GM12878 (cell line): ENCODE measurements around the gene CFAP52. TPM values are rescaled to one million over a fixed set of nuclear protein-coding genes. Genes with fewer than 3 reads are reported as not detected.

ENCODE experiments used
- ATAC-seq: fragments of 200-7000 bp; cut with Tn5 transposase; 3 replicates; pipeline ENCODE4 v1.9.1; 2020; ENCODE audit warnings: mild to moderate bottlenecking, moderate library complexity
- Bru-seq: library from RNA; stranded (reverse); fragments of 400-500 nt; gene quantifications from one replicate; lab custom pipeline; 2021; lab: Mats Ljungman, UMichigan
- BruChase-seq, 2 experiments: library from RNA; stranded (reverse); fragments of 400-500 nt; gene quantifications; one replicate each; lab custom pipeline; 2021; lab: Mats Ljungman, UMichigan
- BruUV-seq: library from RNA; stranded (reverse); fragments of 400-500 nt; replicated peaks from 2 replicates; lab custom pipeline; 2021; lab: Mats Ljungman, UMichigan
- CTCF ChIA-PET: fragments of 300-600 bp; sonication (Branson Sonifier 250); formaldehyde crosslinking; extraction: SDS; loops from one replicate; lab custom pipeline; 2021; ENCODE audit warnings: inconsistent platforms; lab: Yijun Ruan, JAX
- POLR2A ChIA-PET: fragments of 350-600 bp; formaldehyde crosslinking; extraction: SDS; loops from one replicate; lab custom pipeline; 2021; ENCODE audit warnings: inconsistent platforms; lab: Charles Lee
- RAD21 ChIA-PET: fragments of 300-600 bp; sonication (Branson Sonifier 250); formaldehyde crosslinking; loops from one replicate; lab custom pipeline; 2023; ENCODE audit warnings: antibody characterized with exemption; ENCODE audit not compliant: unreplicated experiment; lab: Charles Lee
- SMC1A ChIA-PET: fragments of 300-600 bp; sonication (Branson Sonifier 250); formaldehyde crosslinking; loops from one replicate; lab custom pipeline; 2023; ENCODE audit not compliant: unreplicated experiment, uncharacterized antibody; lab: Charles Lee
- DNase-seq: peaks from one replicate; pipeline ENCODE4 v3.0.0-alpha.2; 2011; ENCODE audit warnings: low read depth, low spot score
- FAIRE-seq: peaks from 3 replicates; lab custom pipeline; 2011; peaks lifted over from hg19 to GRCh38; lab: Jason Lieb, UNC
- H2AFZ ChIP-seq: 2 replicates; pipeline ENCODE4 v1.6.0; 2011; ENCODE audit warnings: low read depth, low read length, control low read depth; ENCODE audit not compliant: control insufficient read depth
- H3K27ac ChIP-seq: 2 replicates; pipeline ENCODE4 v1.5.1; 2011; ENCODE audit warnings: control low read depth; ENCODE audit not compliant: control insufficient read depth, insufficient read depth
- H3K27me3 ChIP-seq, 2 experiments: replicated peaks in 1 of 2; 2 replicates each; pipeline versions ENCODE4 v1.6.0 to v1.6.1; 2011; ENCODE audit warnings: low read length in 1 of 2; ENCODE audit not compliant: control insufficient read depth in 2 of 2, insufficient read depth in 2 of 2
- H3K36me3 ChIP-seq, 2 experiments: 2 replicates each; pipeline ENCODE4 v1.5.1; 2011; ENCODE audit warnings: low read length in 1 of 2; ENCODE audit not compliant: control insufficient read depth in 2 of 2, insufficient read depth in 2 of 2
- H3K4me1 ChIP-seq: 2 replicates; pipeline ENCODE4 v1.6.1; 2011; ENCODE audit warnings: mild to moderate bottlenecking, low read length, moderate library complexity, mixed read lengths; ENCODE audit not compliant: control insufficient read depth, insufficient read depth
- H3K4me2 ChIP-seq: 2 replicates; pipeline ENCODE4 v1.6.0; 2011; ENCODE audit warnings: control low read depth; ENCODE audit not compliant: control insufficient read depth, insufficient read depth
- H3K4me3 ChIP-seq: fragments of 200-600 bp; sonication (generic); 2 replicates; pipeline ENCODE4 v1.5.1; 2016
- H3K79me2 ChIP-seq: 2 replicates; pipeline ENCODE4 v1.6.0; 2011; ENCODE audit warnings: low read length; ENCODE audit not compliant: control insufficient read depth, insufficient read depth
- H3K9ac ChIP-seq: 2 replicates; pipeline ENCODE4 v1.8.0; 2011; ENCODE audit warnings: low read length, control low read depth, mixed read lengths; ENCODE audit not compliant: control insufficient read depth, insufficient read depth
- H3K9me3 ChIP-seq: replicated peaks from 3 replicates; pipeline ENCODE4 v1.5.1; 2011; ENCODE audit warnings: mild to moderate bottlenecking, low read length; ENCODE audit not compliant: control insufficient read depth, insufficient read depth
- H4K20me1 ChIP-seq: 2 replicates; pipeline ENCODE4 v1.6.0; 2011; ENCODE audit not compliant: control insufficient read depth, insufficient read depth
- EGR1 ChIP-seq, 2 experiments: IDR thresholded peaks; 1 replicate in 1 of 2; 2 replicates in 1 of 2; pipeline ENCODE4 v1.6.1; 2011 to 2012; ENCODE audit warnings: low read depth in 2 of 2, low read length in 2 of 2, borderline replicate concordance in 1 of 2, mild to moderate bottlenecking in 1 of 2, moderate library complexity in 1 of 2
- HCFC1 ChIP-seq: fragments of 150-350 bp; IDR thresholded peaks from 2 replicates; pipeline ENCODE4 v1.6.1; 2014; ENCODE audit warnings: low read length
- HDGF ChIP-seq: fragments of 450-650 bp; IDR thresholded peaks from 2 replicates; pipeline ENCODE4 v1.6.1; 2016; ENCODE audit warnings: antibody characterized with exemption
- MXI1 ChIP-seq: fragments of 150-350 bp; IDR thresholded peaks from 2 replicates; pipeline ENCODE4 v1.6.1; 2011; ENCODE audit warnings: low read depth, mild to moderate bottlenecking, inconsistent platforms, low read length, improper control_type of control experiment
- NFXL1 ChIP-seq: fragments of 450-650 bp; IDR thresholded peaks from 2 replicates; pipeline ENCODE4 v1.6.1; 2017; ENCODE audit warnings: antibody characterized with exemption, mild to moderate bottlenecking, borderline replicate concordance
- NRF1 ChIP-seq: conservative IDR thresholded peaks from 2 replicates; pipeline ENCODE4 v1.6.1; 2011; ENCODE audit warnings: mild to moderate bottlenecking, low read depth, low read length, improper control_type of control experiment
- POU2F2 ChIP-seq: IDR thresholded peaks from 3 replicates; pipeline ENCODE4 v1.6.1; 2011; ENCODE audit warnings: low read depth, mild to moderate bottlenecking, low read length, borderline replicate concordance
- RAD21 ChIP-seq: IDR thresholded peaks from 2 replicates; pipeline ENCODE4 v1.6.1; 2011; ENCODE audit warnings: mild to moderate bottlenecking, low read depth, low read length, moderate library complexity; ENCODE audit not compliant: insufficient read depth
- SIN3A ChIP-seq: IDR thresholded peaks from 2 replicates; pipeline ENCODE4 v1.6.1; 2012; ENCODE audit warnings: low read depth, low read length, improper control_type of control experiment
- SMC3 ChIP-seq: IDR thresholded peaks from 2 replicates; pipeline ENCODE4 v1.6.1; 2011; ENCODE audit warnings: low read length, improper control_type of control experiment, borderline replicate concordance
- SRF ChIP-seq, 2 experiments: IDR thresholded peaks; 2 replicates each; pipeline ENCODE4 v1.6.1; 2011; ENCODE audit warnings: low read depth in 2 of 2, low read length in 2 of 2, mild to moderate bottlenecking in 1 of 2, moderate library complexity in 1 of 2
- ZNF384 ChIP-seq: IDR thresholded peaks from 2 replicates; pipeline ENCODE4 v1.6.1; 2012; ENCODE audit warnings: low read depth, mild to moderate bottlenecking, low read length, improper control_type of control experiment, borderline replicate concordance
- WGBS: methylation state at CpG from one replicate; pipeline ENCODE4 v1.1.6; 2016; ENCODE audit warnings: low lambda C conversion rate; ENCODE audit not compliant: insufficient replicate concordance, insufficient coverage; ENCODE audit errors: missing lambda C conversion rate; 5-methylcytosine and 5-hydroxymethylcytosine counted together
- in situ Hi-C: fragments of 300-500 bp; cut with MboI; formaldehyde crosslinking; loops from 9 replicates; pipeline ENCODE4 v1.14.3; 2018; ENCODE audit warnings: mixed read lengths
- intact Hi-C: fragments of 100-400 bp; cut with micrococcal nuclease; formaldehyde crosslinking; loops from one replicate; pipeline ENCODE4 v1.14.2; 2022; ENCODE audit not compliant: unreplicated experiment
- long read RNA-seq, 2 experiments: library from polyadenylated mRNA; unstranded; transcript quantifications; one replicate each; pipeline ENCODE4 v2.0.0, GENCODE V29; 2019 to 2020
- polyA minus RNA-seq, 3 experiments: library from RNA; depleted of rRNA, polyadenylated mRNA; stranded (reverse); fragments of >200 nt; gene quantifications; 2 replicates each; pipeline ENCODE4 v1.2.3, GENCODE V29; 2011
- polyA plus RNA-seq, 11 experiments: library from polyadenylated mRNA; depleted of rRNA in 4 of 11; unstranded in 6 of 11; stranded (reverse) in 5 of 11; fragments of >200 nt; fragmentation: Nextera tagmentation in 4 of 11; fragmentation: Illumina TruSeq in 1 of 11; extraction: Ambion mirVana in 4 of 11; extraction: Trizol in 1 of 11; gene quantifications; 1 replicate in 1 of 11; 2 replicates in 10 of 11; pipeline versions ENCODE4 v1.2.1 to v1.2.3, GENCODE V29; 2011 to 2016; ENCODE audit warnings: inconsistent platforms in 2 of 11, missing spikeins in 2 of 11, low read depth in 1 of 11
- total RNA-seq, 4 experiments: library from RNA; depleted of rRNA in 3 of 4; stranded (reverse); fragments of >200 nt in 3 of 4; fragmentation: Illumina TruSeq in 1 of 4; extraction: Trizol in 1 of 4; gene quantifications; 2 replicates each; pipeline versions ENCODE4 v1.2.1 to v1.2.3, GENCODE V29; 2013 to 2021
- TF ChIP-seq, protein P1 (sequence below), 3 experiments: IDR thresholded peaks in 2 of 3; conservative IDR thresholded peaks in 1 of 3; 2 replicates each; pipeline ENCODE4 v1.5.1; 2011; ENCODE audit warnings: low read depth in 3 of 3, low read length in 3 of 3, mild to moderate bottlenecking in 3 of 3, control low read depth in 2 of 3, moderate library complexity in 2 of 3, inconsistent platforms in 1 of 3, mixed read lengths in 1 of 3; ENCODE audit not compliant: control insufficient read depth in 2 of 3, insufficient read depth in 1 of 3; ENCODE audit errors: extremely low read depth in 1 of 3

CFAP52 gene, protein sequence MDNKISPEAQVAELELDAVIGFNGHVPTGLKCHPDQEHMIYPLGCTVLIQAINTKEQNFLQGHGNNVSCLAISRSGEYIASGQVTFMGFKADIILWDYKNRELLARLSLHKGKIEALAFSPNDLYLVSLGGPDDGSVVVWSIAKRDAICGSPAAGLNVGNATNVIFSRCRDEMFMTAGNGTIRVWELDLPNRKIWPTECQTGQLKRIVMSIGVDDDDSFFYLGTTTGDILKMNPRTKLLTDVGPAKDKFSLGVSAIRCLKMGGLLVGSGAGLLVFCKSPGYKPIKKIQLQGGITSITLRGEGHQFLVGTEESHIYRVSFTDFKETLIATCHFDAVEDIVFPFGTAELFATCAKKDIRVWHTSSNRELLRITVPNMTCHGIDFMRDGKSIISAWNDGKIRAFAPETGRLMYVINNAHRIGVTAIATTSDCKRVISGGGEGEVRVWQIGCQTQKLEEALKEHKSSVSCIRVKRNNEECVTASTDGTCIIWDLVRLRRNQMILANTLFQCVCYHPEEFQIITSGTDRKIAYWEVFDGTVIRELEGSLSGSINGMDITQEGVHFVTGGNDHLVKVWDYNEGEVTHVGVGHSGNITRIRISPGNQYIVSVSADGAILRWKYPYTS
- total RNA-seq (2013; cell fraction: nucleolus; rRNA removed) = not detected in 2 replicates
- not detected in 2 replicates for total RNA-seq (2014; rRNA removed)
- not detected in 2 replicates for total RNA-seq (2014; rRNA removed; fragmentation: Illumina TruSeq; extraction: Trizol)
- total RNA-seq (2021) = not detected in 2 replicates
- polyA plus RNA-seq (2011; ENCODE audit: low read depth) = not detected
- polyA plus RNA-seq (2011; rRNA removed) = 0.05 TPM in 1 of 2 replicates, not detected in the other
- not detected in 2 replicates for polyA plus RNA-seq (2011; cell fraction: cytosol; rRNA removed)
- 0.38 TPM in 1 of 2 replicates, not detected in the other for polyA plus RNA-seq (2011; cell fraction: nucleus; rRNA removed)
- polyA plus RNA-seq (2012) = not detected in 2 replicates
- polyA plus RNA-seq (2014; fragmentation: Illumina TruSeq; extraction: Trizol) = not detected in 2 replicates
- under 1 TPM in 1 of 2 experiments, not detected in 1; 0.14 TPM for polyA plus RNA-seq (2014; fragmentation: Nextera tagmentation; extraction: Ambion mirVana)
- polyA plus RNA-seq (2014; rRNA removed) = not detected in 2 replicates
- not detected for polyA plus RNA-seq (2016; fragmentation: Nextera tagmentation; extraction: Ambion mirVana)
- polyA minus RNA-seq (2011; rRNA and poly(A)+ RNA removed) = not detected in 2 replicates
- polyA minus RNA-seq (2011; cell fraction: cytosol; rRNA and poly(A)+ RNA removed) = not detected in 2 replicates
- polyA minus RNA-seq (2011; cell fraction: nucleus; rRNA and poly(A)+ RNA removed) = not detected in 2 replicates
- Bru-seq, nascent RNA = percentile 5 among the genes with signal in this experiment
- percentile 8 among the genes with signal in this experiment for BruChase-seq, experiment 1, labeled RNA remaining after a 6-hour chase
- BruChase-seq, experiment 2, labeled RNA remaining after a 2-hour chase = percentile 5 among the genes with signal in this experiment
- long read RNA-seq, experiment 1 = 0 reads
- long read RNA-seq, experiment 2 = 0 reads

DNA sequence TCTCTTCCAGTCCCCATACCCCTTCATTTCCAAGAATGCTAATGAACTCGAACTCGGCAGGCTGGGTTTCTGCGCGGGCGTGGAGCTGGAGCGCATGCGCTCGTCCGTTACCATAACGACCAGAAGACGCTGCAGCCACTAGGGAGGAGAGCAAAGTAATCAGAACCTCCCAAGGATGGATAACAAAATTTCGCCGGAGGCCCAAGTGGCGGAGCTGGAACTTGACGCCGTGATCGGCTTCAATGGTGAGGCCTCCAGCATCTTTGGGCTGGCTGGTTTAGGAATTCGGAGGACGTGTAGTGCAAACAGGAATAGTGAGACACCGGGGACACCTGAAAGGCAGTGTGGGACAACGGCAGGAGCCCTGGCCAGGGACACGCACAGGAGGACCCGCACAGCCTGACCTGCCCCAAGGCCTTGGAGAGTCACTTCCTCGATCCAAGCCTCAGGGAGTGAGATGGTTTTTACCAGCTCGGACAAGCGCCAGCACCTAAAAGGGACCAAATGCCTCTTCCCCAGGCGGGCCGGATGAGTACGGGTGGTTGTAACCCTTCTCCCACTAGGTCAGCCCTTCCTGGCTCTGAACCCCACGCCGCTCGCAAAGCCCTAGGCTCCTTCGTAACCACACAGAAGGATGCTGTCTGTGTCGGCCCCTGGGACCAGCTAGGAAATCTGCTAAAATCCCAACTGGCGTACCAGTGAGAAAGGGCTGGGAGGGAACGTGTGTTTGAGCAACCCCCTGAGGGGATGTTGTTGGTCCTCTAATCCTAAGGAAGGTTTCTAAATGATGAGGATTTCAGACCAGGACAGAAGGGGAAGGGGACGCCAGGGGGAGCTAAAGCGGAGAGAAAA is at the start of gene CFAP52:
TSS of gene CFAP52 (plus strand) at position 122 of the 852 bp plus-strand sequence. CDS start at position 176, 54 bp downstream.
- SMC1A ChIA-PET = interaction anchor here (0.7 to 1.8 kb wide), 3 partner anchors 11 to 192 kb away, joined by 3 to 9 read pairs (median 3); no protein-coding TSS in a partner anchor
- peak; percentile 40; the same call in 1 of the 2 replicates for TF ChIP-seq SMC3
- no peak for TF ChIP-seq POU2F2
- TF ChIP-seq NFXL1 = no peak
- TF ChIP-seq MXI1 = peak; percentile 74; the same call in 1 of the 2 replicates
- 0 out of 4 replicates have a peak, but pooled peaks of 1 of the 2 experiments have one; percentile 19 for TF ChIP-seq SRF (IDR thresholded peaks at IDR 0.05; ENCODE audit: low read depth in 2 of 2, low read length in 2 of 2)
- TF ChIP-seq SIN3A = peak; percentile 75; the same call in 1 of the 2 replicates
- 0 out of 2 replicates have a peak, but pooled peaks have one; percentile 7 for TF ChIP-seq HCFC1
- TF ChIP-seq ZNF384 = no peak
- 0 out of 2 replicates have a peak, but pooled peaks have one; percentile 28 for TF ChIP-seq HDGF
- peak in 1 of 2 experiments; percentile 80; a peak in 2 of 3 replicates for TF ChIP-seq EGR1 (IDR thresholded peaks at IDR 0.05; ENCODE audit: borderline replicate concordance in 1 of 2, low read depth in 2 of 2, low read length in 2 of 2)
- peak; percentile 85 for TF ChIP-seq NRF1
- TF ChIP-seq, protein P1, sequence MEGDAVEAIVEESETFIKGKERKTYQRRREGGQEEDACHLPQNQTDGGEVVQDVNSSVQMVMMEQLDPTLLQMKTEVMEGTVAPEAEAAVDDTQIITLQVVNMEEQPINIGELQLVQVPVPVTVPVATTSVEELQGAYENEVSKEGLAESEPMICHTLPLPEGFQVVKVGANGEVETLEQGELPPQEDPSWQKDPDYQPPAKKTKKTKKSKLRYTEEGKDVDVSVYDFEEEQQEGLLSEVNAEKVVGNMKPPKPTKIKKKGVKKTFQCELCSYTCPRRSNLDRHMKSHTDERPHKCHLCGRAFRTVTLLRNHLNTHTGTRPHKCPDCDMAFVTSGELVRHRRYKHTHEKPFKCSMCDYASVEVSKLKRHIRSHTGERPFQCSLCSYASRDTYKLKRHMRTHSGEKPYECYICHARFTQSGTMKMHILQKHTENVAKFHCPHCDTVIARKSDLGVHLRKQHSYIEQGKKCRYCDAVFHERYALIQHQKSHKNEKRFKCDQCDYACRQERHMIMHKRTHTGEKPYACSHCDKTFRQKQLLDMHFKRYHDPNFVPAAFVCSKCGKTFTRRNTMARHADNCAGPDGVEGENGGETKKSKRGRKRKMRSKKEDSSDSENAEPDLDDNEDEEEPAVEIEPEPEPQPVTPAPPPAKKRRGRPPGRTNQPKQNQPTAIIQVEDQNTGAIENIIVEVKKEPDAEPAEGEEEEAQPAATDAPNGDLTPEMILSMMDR (IDR thresholded peaks at IDR 0.05 in 2 of 3, conservative IDR thresholded peaks at IDR 0.05 in 1 of 3; ENCODE audit: control insufficient read depth in 2 of 3, extremely low read depth in 1 of 3, insufficient read depth in 1 of 3, low read depth in 3 of 3, low read length in 3 of 3) = peak; percentile 52 to 73 (median 63); a peak in 5 of 6 replicates
- TF ChIP-seq RAD21 = peak; percentile 33; the same call in 1 of the 2 replicates

More for the DNA sequence above, at the start of gene CFAP52:
- peak within 1 kb of the TSS; percentile 96 for H2AFZ ChIP-seq
- DNase-seq = peak; percentile 28
- ChIA-PET CTCF (interaction anchor here (0.9 to 2.8 kb wide), 18 partner anchors 10 to 285 kb away, joined by 3 to 12 read pairs (median 4); no protein-coding TSS in a partner anchor), POLR2A (interaction anchor here (1.6 kb wide), 1 partner anchor 9 kb away, joined by 3 read pairs; no protein-coding TSS in a partner anchor), RAD21 (interaction anchor here (0.6 to 1.4 kb wide), 5 partner anchors 10 to 192 kb away, joined by 3 to 6 read pairs (median 3); no protein-coding TSS in a partner anchor)
- H4K20me1 ChIP-seq = no peaks in the 10 kb centered on the region
- peak within 1 kb of the TSS; percentile 80 for H3K27ac ChIP-seq
- H3K4me3 ChIP-seq = peak within 1 kb of the TSS; percentile 84
- H3K9ac ChIP-seq = peak within 1 kb of the TSS; percentile 90
- peaks cover 6% of the 10 kb centered on the region for H3K4me1 ChIP-seq
- in situ Hi-C loops (no loop called here), intact Hi-C loops (loop anchor here (5.0 kb wide), 1 partner anchor 191 kb away; no protein-coding TSS in a partner anchor)
- H3K27me3 ChIP-seq = no peaks in the 10 kb centered on the region
- no peaks in the 10 kb centered on the region for H3K36me3 ChIP-seq
- BruUV-seq = no TSS peak
- ATAC-seq = peak; percentile 77
- H3K9me3 ChIP-seq = no peaks in the 10 kb centered on the region
- WGBS = 2% methylated on average over 37 of the region's 38 CpGs
- no peak for FAIRE-seq
- peak within 1 kb of the TSS; percentile 94 for H3K4me2 ChIP-seq
- H3K79me2 ChIP-seq = peaks cover 11% of the 10 kb centered on the region
